ENCODE data around the gene CBX7.
A peak's percentile ranks its signal among the peaks of the same experiment; 100 is the strongest.
"Not testable (repeated sequence)": the region's sequence is repeated elsewhere in the genome, so short reads cannot be mapped to it uniquely, and the experiment has no call there.

CBX7 gene

DNA sequence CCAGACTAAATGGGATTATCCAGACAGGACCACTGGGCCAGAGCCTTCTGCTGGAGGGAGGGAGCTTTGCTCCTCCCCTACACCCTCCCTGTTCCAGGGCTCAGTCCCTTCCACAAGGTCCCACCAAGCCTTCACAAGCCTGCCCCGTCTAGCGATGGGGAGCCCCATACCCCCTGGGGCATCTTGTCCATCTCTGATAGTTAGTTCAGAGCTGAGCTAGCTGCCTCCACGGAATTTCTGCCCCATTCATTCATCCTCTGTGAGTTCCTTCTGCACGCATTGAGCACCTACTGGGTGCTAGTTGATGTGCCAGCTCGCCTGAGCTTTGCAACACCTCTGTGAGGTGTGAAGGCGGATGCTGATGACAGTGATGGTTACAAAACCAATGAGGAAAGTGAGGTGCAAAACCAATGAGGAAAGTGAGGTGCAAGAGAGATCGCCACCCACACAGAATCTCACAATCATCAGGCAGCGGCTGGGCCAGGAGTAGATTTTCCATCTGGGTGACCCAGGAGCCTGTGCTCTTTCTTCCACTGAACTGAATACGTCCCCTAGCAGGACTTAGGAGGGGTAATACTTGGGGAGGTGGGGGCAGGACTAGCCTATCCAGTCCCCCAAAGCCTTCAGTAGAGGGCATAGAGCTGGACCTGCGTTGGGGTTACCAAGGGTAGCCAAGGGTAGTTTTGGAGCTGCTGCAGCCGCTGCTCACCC, 21.5 kb upstream of the CBX7 start:
- DNase-seq = no peak

GRCh38 chr22:39173050-39173706, 20.7 kb upstream of the CBX7 start:
- DNase-seq = no peak

GRCh38 chr22:39172265-39173049, 20.0 kb upstream of the CBX7 start:
- DNase-seq = not testable (repeated sequence)

DNA sequence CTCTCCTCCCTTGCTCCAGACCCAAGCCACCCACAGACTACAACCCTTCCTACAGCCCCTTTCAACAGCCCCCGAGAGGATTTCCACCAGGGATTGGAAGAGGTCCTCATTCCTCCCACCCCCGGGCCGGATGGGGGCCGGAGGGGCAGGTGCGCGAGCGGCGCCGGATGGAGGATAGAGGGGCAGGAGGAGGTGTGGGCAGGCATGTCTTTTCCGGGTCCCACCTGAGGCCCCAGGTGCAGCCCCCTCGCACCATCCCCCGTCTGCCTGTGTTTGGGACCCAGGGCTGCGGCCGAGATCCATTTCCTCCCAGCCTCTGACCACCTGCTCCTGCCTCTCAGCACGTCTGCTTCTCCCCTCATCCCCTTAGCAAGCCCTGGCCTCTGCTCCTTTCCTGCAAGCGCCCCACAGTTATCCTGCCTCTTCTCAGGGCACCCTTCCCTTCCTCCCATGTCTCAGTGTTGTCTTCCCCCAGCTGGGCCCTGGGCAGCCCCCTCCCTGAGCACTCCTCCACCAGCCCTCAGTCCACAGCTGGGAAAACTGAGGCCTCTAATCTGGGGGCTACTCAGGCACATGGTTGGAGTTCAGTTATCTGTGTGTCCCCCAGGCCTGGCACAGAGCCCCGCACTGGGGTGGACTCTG, 19.3 kb upstream of the CBX7 start:
- DNase-seq = no peak

GRCh38 chr22:39170825-39171622, 18.5 kb upstream of the CBX7 start:
- DNase-seq = peak; percentile 10

DNA sequence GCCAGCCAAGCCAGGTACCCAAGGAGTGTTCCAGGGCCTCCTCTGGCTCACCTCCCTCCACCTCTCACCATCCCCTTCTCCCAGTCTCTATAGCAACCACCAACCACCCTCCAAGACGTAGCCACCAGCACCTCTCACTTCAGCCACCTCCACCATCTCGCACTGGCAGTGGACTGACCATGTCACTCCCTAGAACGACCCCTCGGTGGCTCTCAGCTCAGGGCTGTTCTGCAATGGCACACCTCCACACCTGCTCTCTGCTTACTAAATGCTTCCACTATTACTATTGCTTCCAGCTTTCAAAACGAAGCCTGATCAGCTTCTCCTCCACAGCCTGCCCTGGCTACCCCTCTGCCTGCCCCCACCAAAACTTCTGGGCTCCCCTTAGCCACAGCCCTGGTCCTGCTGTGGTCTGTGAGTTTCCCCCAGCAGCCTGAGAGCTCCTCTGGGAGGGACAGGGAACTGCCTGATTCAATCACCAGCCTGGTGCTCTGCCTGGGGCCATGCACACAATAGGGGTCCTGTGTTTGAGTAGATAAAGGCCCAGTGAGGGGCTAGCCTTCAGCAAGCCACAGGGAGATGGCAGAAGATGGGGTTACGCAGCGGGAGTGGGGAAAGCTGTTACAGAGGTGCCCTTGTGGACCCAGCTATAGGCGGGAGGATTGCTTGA, 17.5 kb upstream of the CBX7 start:
- DNase-seq = no peak

DNA sequence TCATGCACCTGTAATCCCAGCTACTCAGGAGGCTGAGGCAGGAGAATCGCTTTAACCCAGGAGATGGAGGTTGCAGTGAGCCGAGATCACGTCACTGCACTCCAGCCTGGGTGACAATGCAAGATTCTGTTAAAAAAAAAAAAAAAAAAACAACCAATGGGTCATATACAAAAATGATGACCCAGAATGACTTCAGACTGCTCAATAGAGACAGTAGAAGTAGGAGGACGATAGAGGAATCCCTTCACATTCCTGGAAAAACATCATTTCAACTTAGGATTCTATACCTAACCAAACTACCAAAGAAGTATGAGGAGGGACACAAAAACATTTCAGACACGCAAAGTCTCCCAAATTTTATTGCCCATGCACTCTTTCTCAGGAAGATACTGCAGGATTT, 14.1 kb upstream of the CBX7 start:
- no peak for DNase-seq

- DNase-seq = not testable (repeated sequence)
These were observed 3.6 kb upstream of the CBX7 start for GRCh38 chr22:39156093-39156492.

GRCh38 chr22:39155421-39155820, 2.9 kb upstream of the CBX7 start:
- no peak for DNase-seq

GRCh38 chr22:39153220-39153717, 789 bp upstream of the CBX7 start:
- DNase-seq = no peak

- DNase-seq = no peak
These were observed 413 bp downstream of the CBX7 start for GRCh38 chr22:39152024-39152510.

DNA sequence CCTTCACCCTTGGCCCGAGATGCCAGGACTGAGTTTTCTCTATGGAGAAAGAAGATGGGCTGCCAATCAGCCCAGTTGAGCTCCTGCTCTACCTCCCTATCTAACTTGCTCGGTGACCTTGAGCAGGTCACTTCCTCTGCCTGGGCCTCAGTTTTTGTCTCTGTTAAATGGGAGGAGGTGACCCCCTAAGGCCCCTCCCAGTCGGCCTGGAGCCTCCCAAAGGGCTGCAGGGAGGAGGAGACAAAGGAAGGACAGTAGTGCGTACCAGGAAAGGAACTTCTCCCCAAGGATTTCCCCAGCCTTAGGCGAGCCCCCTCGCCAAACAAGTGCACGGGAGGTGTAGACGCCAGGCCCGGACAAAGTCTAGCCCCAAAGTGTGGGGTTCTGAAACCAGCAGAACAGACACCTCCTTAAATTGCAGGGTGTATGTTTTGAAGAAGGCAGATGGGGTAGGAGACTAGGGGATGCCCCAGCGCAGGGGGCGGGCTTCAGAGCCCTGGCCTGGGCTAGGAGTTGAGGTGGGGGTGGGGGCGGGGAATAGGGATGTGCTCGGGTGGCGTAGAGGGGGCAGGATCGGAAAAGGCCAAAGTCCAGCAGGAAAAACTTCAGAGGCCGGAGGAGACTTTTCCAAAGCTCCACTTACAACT, 1.0 kb downstream of the CBX7 start:
- no peak for DNase-seq

DNA sequence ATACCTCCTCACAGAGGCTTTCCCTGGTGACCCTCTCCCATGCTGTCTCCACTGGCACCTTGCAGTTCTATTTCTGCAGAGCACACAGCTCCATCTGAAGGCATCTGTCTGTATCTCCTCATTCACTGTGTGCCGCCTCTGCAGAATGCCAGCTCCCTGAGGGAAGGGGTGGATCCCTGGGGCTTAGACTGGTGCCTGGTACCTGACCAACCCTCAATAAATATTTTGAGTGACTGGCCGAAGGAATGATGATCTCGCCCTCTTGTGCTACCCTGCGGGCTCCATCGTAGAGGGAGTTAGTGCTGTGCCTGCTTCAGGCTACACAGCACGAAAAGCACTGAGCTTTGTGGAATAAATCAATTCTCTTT, 1.6 kb downstream of the CBX7 start:
- no peak for DNase-seq

- no peak for DNase-seq
These were observed 2.3 kb downstream of the CBX7 start for GRCh38 chr22:39149915-39150847.

DNA sequence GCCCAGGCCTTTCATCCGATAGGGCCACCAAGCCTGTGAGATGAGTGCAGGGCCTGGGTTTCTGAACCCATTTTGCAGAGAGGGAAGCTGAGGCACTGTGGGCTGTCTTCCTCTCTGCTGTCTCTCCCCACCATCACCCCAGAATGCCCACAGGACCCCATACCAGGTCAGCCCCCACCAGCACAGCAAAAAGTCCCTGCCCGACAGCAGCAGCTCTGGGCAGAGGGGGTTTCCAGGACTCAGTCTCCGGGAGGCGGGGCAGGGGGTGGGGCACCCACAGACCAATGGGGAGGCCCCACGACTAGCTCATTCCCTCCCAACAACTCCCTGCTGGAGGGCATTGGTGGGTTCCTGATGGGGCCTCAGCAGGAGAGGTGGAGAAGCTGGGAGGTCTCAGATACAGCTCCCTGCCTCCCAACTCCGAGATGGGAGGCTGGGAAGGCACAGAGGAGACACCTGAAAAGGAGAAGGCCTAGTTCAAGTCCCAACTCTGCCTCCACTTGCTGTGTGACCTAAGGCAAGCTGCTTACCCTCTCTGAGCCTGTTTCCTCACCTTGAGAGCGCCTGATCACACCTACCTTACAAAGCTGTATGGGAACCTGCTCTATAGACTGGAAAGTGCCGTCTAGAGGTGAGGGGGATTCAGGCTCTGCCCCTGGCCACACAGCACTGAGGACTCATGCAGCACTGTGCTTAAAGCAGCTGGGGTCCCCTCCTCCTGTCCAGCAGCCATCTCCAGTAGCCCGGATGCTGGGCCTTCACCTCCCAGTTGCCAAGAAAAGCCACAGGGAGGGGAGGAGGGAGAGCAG, 3.5 kb downstream of the CBX7 start:
- no peak for DNase-seq

DNA sequence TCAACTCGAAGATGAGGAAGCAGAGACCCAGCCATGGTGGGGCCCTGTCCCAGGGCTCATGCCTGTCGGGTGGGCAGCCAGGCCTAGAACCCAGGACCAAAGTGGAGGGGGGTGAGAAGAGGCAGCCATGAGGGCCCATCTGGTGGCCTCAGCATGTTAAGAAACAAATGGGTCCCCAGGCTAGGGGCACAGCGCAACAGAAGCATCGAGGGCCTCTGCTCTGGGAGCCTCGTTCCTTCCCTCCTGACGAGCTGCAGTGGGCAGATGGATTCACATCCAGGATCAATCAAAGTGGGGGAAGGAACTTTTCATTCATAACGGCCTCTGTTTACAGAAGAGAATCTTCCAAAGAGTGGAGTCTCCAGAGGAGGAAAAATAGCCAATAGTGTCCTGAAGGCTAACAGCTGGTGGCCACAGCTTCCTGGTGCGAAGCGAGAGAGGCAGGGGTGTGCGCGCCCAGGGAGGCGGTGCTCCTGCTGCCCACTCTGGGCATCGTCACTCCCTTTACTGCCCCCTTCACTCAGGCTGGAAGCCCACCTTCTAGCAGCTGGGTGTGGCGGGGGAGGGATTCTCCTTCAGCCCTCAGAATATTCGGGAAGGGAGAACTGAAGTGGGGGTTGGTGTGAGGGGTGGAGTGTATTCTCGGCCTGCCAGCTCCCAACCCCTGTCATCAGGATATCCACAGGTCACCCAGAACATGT, 4.3 kb downstream of the CBX7 start:
- DNase-seq = no peak

DNA sequence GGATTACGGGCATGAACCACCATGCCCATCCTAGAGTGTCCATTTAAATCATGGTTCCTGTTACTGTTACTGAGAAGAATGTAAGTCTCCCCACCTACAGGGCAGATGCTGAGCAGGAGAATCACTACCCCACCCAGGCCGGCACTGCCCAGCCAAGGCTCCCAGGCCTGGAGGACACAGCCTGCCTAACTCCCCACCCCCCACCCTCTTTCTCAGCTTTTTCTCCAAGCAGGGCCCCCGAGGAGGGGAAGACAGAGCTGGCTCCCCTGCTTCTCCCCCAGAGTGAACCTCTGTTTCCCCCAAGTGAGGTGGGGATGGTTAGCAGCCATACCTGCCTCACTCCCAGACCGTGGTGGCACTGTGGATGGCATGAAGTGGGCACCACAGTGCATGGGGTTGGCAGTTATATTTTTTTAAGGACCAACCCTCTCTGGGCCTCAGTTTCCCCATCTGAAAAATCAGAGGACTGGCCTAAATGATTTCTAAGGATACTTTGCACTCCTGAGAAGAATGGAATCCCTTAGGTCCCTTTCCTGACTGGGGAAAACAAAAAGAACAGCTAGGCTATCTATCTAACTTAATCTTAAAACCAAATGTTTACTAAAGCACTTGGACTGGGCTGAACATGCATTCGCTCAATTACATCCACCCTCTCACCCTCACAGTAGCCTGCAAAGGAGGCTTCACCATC, 5.0 kb downstream of the CBX7 start:
- DNase-seq = no peak

Measured in NCI-H1694 treated with DMSO at 0.1 percent for 48 hours (cell line).